Lower leg skin (tissue), 4 donors: ENCODE results near the gene MAFF. TPM values are rescaled to one million over a fixed set of nuclear protein-coding genes. Genes with fewer than 3 reads are reported as not detected.
"Not testable (repeated sequence)": the region's sequence is repeated elsewhere in the genome, so short reads cannot be mapped to it uniquely, and the experiment has no call there.

ENCODE experiments used
- DNase-seq, 2 donors: peaks; one replicate each; pipeline ENCODE4 v3.0.0-alpha.2; 2019; ENCODE audit warnings: low spot score in 2 of 2
- H3K4me3 ChIP-seq: fragments of 200-600 bp; sonication (generic); 2 replicates; pipeline ENCODE4 v1.5.1; 2017; ENCODE audit warnings: mild to moderate bottlenecking, low read depth; ENCODE audit not compliant: poor library complexity, severe bottlenecking
- CTCF ChIP-seq, 3 donors: fragments of 450-650 bp; IDR thresholded peaks; one replicate each; pipeline ENCODE4 v1.5.1; 2016; ENCODE audit warnings: antibody characterized with exemption in 3 of 3, mild to moderate bottlenecking in 3 of 3, moderate library complexity in 2 of 3
- POLR2A ChIP-seq, 2 donors: fragments of 450-650 bp; IDR thresholded peaks; one replicate each; pipeline ENCODE4 v1.6.1; 2016 to 2017; ENCODE audit warnings: antibody characterized with exemption in 2 of 2, mild to moderate bottlenecking in 1 of 2, moderate library complexity in 1 of 2
- WGBS, 2 donors: methylation state at CpG; one replicate each; pipeline ENCODE4 v1.1.5; 2018; 5-methylcytosine and 5-hydroxymethylcytosine counted together
- intact Hi-C: fragments of 100-400 bp; cut with DNase I; formaldehyde crosslinking; loops from one replicate; pipeline ENCODE4 v1.15.0; 2023; ENCODE audit warnings: low total_unique reads
- total RNA-seq, 4 donors: library from RNA; depleted of rRNA; stranded (reverse); fragments of >200 nt; gene quantifications; one replicate each; pipeline ENCODE4 v1.1.0, GENCODE V29; 2016

Gene MAFF
- total RNA-seq, 4 donors from 2014 or later: 64.7 to 116 (median 82.0) TPM

- WGBS, 2 donors: 85 to 92% methylated on average over 6 of the region's 6 CpGs
- TF ChIP-seq POLR2A (IDR thresholded peaks at IDR 0.05) (no peak), CTCF (IDR thresholded peaks at IDR 0.05) (no peak)
- intact Hi-C loops: no loop called here
These were observed 31.6 kb downstream of the MAFF start for GRCh38 chr22:38233427-38233826.

GRCh38 chr22:38233856-38234255 lies 32.1 kb downstream of the MAFF start:
- intact Hi-C loops, DNase-seq, H3K4me3 ChIP-seq: not testable (repeated sequence)
- WGBS, 2 donors: 84 to 96% methylated on average over 10 of the region's 10 CpGs

More at GRCh38 chr22:38233427-38233826, 31.6 kb downstream of the MAFF start:
- H3K4me3 ChIP-seq: no peak overlapping the region
- no peak for DNase-seq

- H3K4me3 ChIP-seq: no peak overlapping the region
- 70 to 72% methylated on average over 14 of the region's 14 CpGs for WGBS, 2 donors
- TF ChIP-seq POLR2A (IDR thresholded peaks at IDR 0.05) (no peak), CTCF (IDR thresholded peaks at IDR 0.05) (no peak)
- intact Hi-C loops: no loop called here
- DNase-seq: no peak
These were observed 33.6 kb downstream of the MAFF start for GRCh38 chr22:38235240-38235850.

GRCh38 chr22:38236786-38237185 lies 35.0 kb downstream of the MAFF start:
- no peak overlapping the region for H3K4me3 ChIP-seq
- TF ChIP-seq CTCF (IDR thresholded peaks at IDR 0.05): no peak
- no peak for TF ChIP-seq POLR2A (IDR thresholded peaks at IDR 0.05)
- DNase-seq: no peak
- WGBS, 2 donors: 42 to 54% methylated on average over 8 of the region's 8 CpGs
- intact Hi-C loops: no loop called here

GRCh38 chr22:38238519-38239071 lies 36.8 kb downstream of the MAFF start:
- TF ChIP-seq POLR2A (IDR thresholded peaks at IDR 0.05) (no peak), CTCF (IDR thresholded peaks at IDR 0.05) (no peak)
- 69 to 70% methylated on average over 9 of the region's 9 CpGs for WGBS, 2 donors
- DNase-seq: no peak
- intact Hi-C loops: no loop called here
- no peak overlapping the region for H3K4me3 ChIP-seq

- intact Hi-C loops: no loop called here
- TF ChIP-seq POLR2A (IDR thresholded peaks at IDR 0.05): no peak
- no peak for TF ChIP-seq CTCF (IDR thresholded peaks at IDR 0.05)
- no peak overlapping the region for H3K4me3 ChIP-seq
- DNase-seq: no peak
- WGBS, 2 donors: 39 to 46% methylated on average over 14 of the region's 14 CpGs
These were observed 37.4 kb downstream of the MAFF start for GRCh38 chr22:38239101-38239761.
